ENCODE results near the gene NKX2-1.

NKX2-1 gene

DNA sequence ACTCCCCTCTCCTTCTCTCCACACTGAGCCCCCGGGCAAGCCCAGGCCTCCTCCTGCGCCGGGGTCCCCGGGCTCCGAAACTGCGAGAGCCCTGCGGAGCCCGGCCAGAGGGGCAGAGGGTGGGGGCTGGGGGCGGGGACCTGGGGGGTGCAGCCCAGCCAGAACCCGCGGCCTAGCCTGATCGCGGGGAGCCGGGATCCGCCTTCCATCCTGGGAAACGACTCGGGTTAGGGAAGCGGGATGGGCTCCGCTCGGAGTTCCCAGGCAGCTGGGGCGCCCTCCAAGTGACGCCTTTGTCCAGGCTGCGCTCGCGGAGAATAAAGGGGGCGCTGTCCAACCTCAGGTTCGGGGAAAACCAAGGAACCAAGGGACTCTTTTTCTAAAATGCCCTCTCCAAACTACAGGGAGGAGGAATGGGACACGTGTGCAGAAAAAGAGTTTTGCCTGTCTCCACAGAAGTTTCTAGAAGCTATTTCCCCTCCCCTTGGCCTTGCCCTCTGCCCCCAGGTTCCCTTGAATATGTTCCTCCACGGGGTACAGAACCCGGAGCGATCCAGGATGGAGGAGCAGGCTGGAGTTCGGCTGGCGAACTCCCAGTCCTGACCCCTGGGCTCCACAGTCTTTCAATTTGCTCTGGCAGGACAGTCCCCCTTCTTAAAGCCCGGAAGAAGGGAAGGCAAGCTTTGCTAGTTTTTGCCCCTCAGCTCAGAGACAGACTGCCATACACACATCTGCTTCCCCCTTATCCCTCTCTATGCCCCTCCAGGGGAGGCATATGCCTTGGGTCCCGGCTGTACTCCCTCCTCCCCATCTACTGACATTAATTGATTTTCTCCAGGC lies 13.9 kb downstream of the NKX2-1 start:
- H3K4me1 ChIP-seq (ENCODE audit: control insufficient read depth, insufficient read depth, low read depth, low read length), result peaks cover 10% of the 10 kb centered on the region
- peaks cover 92 to 97% of the 10 kb centered on the region in 2 experiments for H3K27me3 ChIP-seq (ENCODE audit: control insufficient read depth in 1 of 2, insufficient read depth in 1 of 2, low read length in 2 of 2)
- H2BK12ac ChIP-seq (ENCODE audit: low read length in 2 of 2), result no peak overlapping the region
- H4K8ac ChIP-seq (ENCODE audit: low read length), result no peak overlapping the region
- H3K9ac ChIP-seq (ENCODE audit: low read length), result no peak overlapping the region
- no peak overlapping the region for H2BK5ac ChIP-seq (ENCODE audit: low read depth, low read length, poor library complexity, severe bottlenecking)
- no peaks in the 10 kb centered on the region for H3K36me3 ChIP-seq (ENCODE audit: control insufficient read depth in 1 of 2, insufficient read depth in 2 of 2, low read depth in 1 of 2, low read length in 2 of 2)
- H2AK5ac ChIP-seq (ENCODE audit: low read length, severe bottlenecking), result no peak overlapping the region
- no peak overlapping the region for H3K18ac ChIP-seq (ENCODE audit: low read depth in 1 of 2, low read length in 2 of 2)
- WGBS, result 2% methylated on average over 26 of the region's 35 CpGs
- H3K4ac ChIP-seq (ENCODE audit: low read depth in 1 of 2, low read length in 2 of 2), result no peak overlapping the region
- peaks cover 17% of the 10 kb centered on the region for H3K9me3 ChIP-seq (ENCODE audit: control insufficient read depth, low read length)
- no peak overlapping the region for H3K27ac ChIP-seq (ENCODE audit: low read length, poor library complexity, severe bottlenecking)
- no peak overlapping the region for H4K91ac ChIP-seq (ENCODE audit: low read length)
- H2AFZ ChIP-seq (ENCODE audit: low read depth, low read length), result no peak overlapping the region
- H3K79me1 ChIP-seq (replicated peaks; ENCODE audit: low read length, poor library complexity, severe bottlenecking), result no peaks in the 10 kb centered on the region
- no peak overlapping the region for H3K14ac ChIP-seq (ENCODE audit: low read length in 2 of 2)
- no peak overlapping the region for H3K4me3 ChIP-seq (ENCODE audit: insufficient read depth in 1 of 2, low read depth in 1 of 2, low read length in 2 of 2)
- no peak overlapping the region for H3K4me2 ChIP-seq (ENCODE audit: low read length, poor library complexity, severe bottlenecking)
- DNase-seq, result no peak
- no peak overlapping the region for H3K23ac ChIP-seq (ENCODE audit: low read length in 2 of 2)
- no peak overlapping the region for H2BK120ac ChIP-seq (ENCODE audit: low read depth, low read length)
- H2BK15ac ChIP-seq (ENCODE audit: low read depth, poor library complexity, severe bottlenecking), result no peak overlapping the region

DNA sequence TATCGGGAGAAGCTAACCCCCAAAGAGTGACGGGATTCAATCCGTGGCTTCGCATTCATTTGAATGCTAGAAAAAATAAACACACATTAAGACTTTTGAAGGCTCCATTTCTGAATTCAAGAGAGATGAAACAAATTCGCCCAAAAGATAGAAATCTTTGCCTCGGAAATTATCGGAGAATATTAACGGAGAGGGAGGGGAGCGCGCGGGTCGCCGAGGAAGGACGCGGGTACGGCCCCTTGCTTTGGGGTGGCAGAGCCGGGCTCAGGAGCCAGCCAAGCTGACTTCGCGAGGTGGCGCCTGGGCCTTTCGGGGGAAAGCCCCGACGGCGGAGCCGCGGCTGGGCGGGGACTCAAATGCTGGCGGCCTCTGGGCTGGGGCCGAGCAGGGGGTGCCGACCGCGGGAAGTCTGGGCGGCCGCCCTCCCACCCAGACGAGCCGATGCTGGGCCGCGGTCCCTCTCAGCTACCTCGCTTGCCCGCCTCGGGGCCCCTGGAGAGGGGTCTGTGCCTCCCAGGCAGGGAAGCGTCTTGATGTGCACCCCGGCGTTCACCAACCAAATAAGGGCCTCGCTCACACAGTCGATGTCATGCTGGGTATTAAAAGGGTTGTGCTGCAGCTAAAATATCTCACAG lies 14.7 kb downstream of the NKX2-1 start:
- DNase-seq, result no peak
- H3K4me1 ChIP-seq (ENCODE audit: control insufficient read depth, insufficient read depth, low read depth, low read length), result peaks cover 10% of the 10 kb centered on the region
- no peak overlapping the region for H2BK12ac ChIP-seq (ENCODE audit: low read length in 2 of 2)
- peaks cover 13% of the 10 kb centered on the region for H3K9me3 ChIP-seq (ENCODE audit: control insufficient read depth, low read length)
- no peak overlapping the region for H3K4me2 ChIP-seq (ENCODE audit: low read length, poor library complexity, severe bottlenecking)
- H2AFZ ChIP-seq (ENCODE audit: low read depth, low read length), result no peak overlapping the region
- H2AK5ac ChIP-seq (ENCODE audit: low read length, severe bottlenecking), result no peak overlapping the region
- H3K18ac ChIP-seq (ENCODE audit: low read depth in 1 of 2, low read length in 2 of 2), result no peak overlapping the region
- H3K9ac ChIP-seq (ENCODE audit: low read length), result no peak overlapping the region
- H3K27me3 ChIP-seq (ENCODE audit: control insufficient read depth in 1 of 2, insufficient read depth in 1 of 2, low read length in 2 of 2), result peaks cover 86 to 97% of the 10 kb centered on the region in 2 experiments
- no peak overlapping the region for H3K14ac ChIP-seq (ENCODE audit: low read length in 2 of 2)
- H2BK120ac ChIP-seq (ENCODE audit: low read depth, low read length), result no peak overlapping the region
- 2% methylated on average over 41 of the region's 46 CpGs for WGBS
- no peak overlapping the region for H2BK15ac ChIP-seq (ENCODE audit: low read depth, poor library complexity, severe bottlenecking)
- H3K36me3 ChIP-seq (ENCODE audit: control insufficient read depth in 1 of 2, insufficient read depth in 2 of 2, low read depth in 1 of 2, low read length in 2 of 2), result no peaks in the 10 kb centered on the region
- no peaks in the 10 kb centered on the region for H3K79me1 ChIP-seq (replicated peaks; ENCODE audit: low read length, poor library complexity, severe bottlenecking)
- no peak overlapping the region for H3K23ac ChIP-seq (ENCODE audit: low read length in 2 of 2)
- no peak overlapping the region for H4K91ac ChIP-seq (ENCODE audit: low read length)
- no peak overlapping the region for H4K8ac ChIP-seq (ENCODE audit: low read length)
- H3K4ac ChIP-seq (ENCODE audit: low read depth in 1 of 2, low read length in 2 of 2), result no peak overlapping the region
- H3K27ac ChIP-seq (ENCODE audit: low read length, poor library complexity, severe bottlenecking), result no peak overlapping the region
- H3K4me3 ChIP-seq (ENCODE audit: insufficient read depth in 1 of 2, low read depth in 1 of 2, low read length in 2 of 2), result no peak overlapping the region
- no peak overlapping the region for H2BK5ac ChIP-seq (ENCODE audit: low read depth, low read length, poor library complexity, severe bottlenecking)

DNA sequence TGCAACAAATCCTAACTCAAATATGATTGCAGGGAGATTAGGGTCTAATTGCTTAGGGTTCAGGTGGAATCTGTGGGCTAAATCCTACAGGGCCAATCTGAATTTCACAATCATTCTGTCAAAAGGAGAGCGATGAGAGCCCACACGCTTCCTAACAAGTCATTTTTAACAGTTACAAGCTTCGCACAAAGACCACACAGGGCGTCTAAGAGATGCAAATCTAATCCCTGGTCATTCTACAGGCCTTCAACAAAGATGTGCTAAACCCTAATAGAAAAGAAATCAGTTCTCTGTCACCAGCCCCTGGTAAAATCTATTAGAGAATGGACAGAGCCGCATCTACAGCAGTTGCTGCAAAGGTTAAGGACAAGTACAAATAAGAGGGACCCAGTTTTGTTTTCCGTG lies 15.3 kb downstream of the NKX2-1 start:
- H2BK120ac ChIP-seq (ENCODE audit: low read depth, low read length), result no peak overlapping the region
- H4K8ac ChIP-seq (ENCODE audit: low read length), result no peak overlapping the region
- no peak overlapping the region for H3K14ac ChIP-seq (ENCODE audit: low read length in 2 of 2)
- H3K4me2 ChIP-seq (ENCODE audit: low read length, poor library complexity, severe bottlenecking), result no peak overlapping the region
- H3K27me3 ChIP-seq (ENCODE audit: control insufficient read depth in 1 of 2, insufficient read depth in 1 of 2, low read length in 2 of 2), result peaks cover 86 to 96% of the 10 kb centered on the region in 2 experiments
- no peak overlapping the region for H3K27ac ChIP-seq (ENCODE audit: low read length, poor library complexity, severe bottlenecking)
- H2AFZ ChIP-seq (ENCODE audit: low read depth, low read length), result no peak overlapping the region
- no peak for DNase-seq
- H3K79me1 ChIP-seq (replicated peaks; ENCODE audit: low read length, poor library complexity, severe bottlenecking), result no peaks in the 10 kb centered on the region
- peaks cover 10% of the 10 kb centered on the region for H3K9me3 ChIP-seq (ENCODE audit: control insufficient read depth, low read length)
- H2BK15ac ChIP-seq (ENCODE audit: low read depth, poor library complexity, severe bottlenecking), result no peak overlapping the region
- no peaks in the 10 kb centered on the region for H3K36me3 ChIP-seq (ENCODE audit: control insufficient read depth in 1 of 2, insufficient read depth in 2 of 2, low read depth in 1 of 2, low read length in 2 of 2)
- H2BK5ac ChIP-seq (ENCODE audit: low read depth, low read length, poor library complexity, severe bottlenecking), result no peak overlapping the region
- no peak overlapping the region for H3K18ac ChIP-seq (ENCODE audit: low read depth in 1 of 2, low read length in 2 of 2)
- no peak overlapping the region for H3K9ac ChIP-seq (ENCODE audit: low read length)
- peaks cover 10% of the 10 kb centered on the region for H3K4me1 ChIP-seq (ENCODE audit: control insufficient read depth, insufficient read depth, low read depth, low read length)
- H3K4ac ChIP-seq (ENCODE audit: low read depth in 1 of 2, low read length in 2 of 2), result no peak overlapping the region
- H2AK5ac ChIP-seq (ENCODE audit: low read length, severe bottlenecking), result no peak overlapping the region
- H4K91ac ChIP-seq (ENCODE audit: low read length), result no peak overlapping the region
- no peak overlapping the region for H3K4me3 ChIP-seq (ENCODE audit: insufficient read depth in 1 of 2, low read depth in 1 of 2, low read length in 2 of 2)
- H3K23ac ChIP-seq (ENCODE audit: low read length in 2 of 2), result no peak overlapping the region
- H2BK12ac ChIP-seq (ENCODE audit: low read length in 2 of 2), result no peak overlapping the region
- WGBS, result 0% methylated on average over 6 of the region's 6 CpGs
